Suprapubic skin (tissue), 4 donors: ENCODE data around the gene AIFM3. TPM values are rescaled to one million over a fixed set of nuclear protein-coding genes. Genes with fewer than 3 reads are reported as not detected.

Experiments used
- DNase-seq, 2 donors: peaks; one replicate each; pipeline ENCODE4 v3.0.0-alpha.2; 2019; ENCODE audit warnings: low spot score in 2 of 2
- H3K27ac ChIP-seq: fragments of 200-600 bp; sonication (generic); one replicate; pipeline ENCODE4 v1.5.1; 2019
- H3K27me3 ChIP-seq: fragments of 200-600 bp; sonication (generic); one replicate; pipeline ENCODE4 v1.5.1; 2019
- H3K36me3 ChIP-seq: fragments of 200-600 bp; sonication (generic); one replicate; pipeline ENCODE4 v1.5.1; 2019
- H3K4me1 ChIP-seq: fragments of 200-600 bp; sonication (generic); one replicate; pipeline ENCODE4 v1.5.1; 2019
- H3K4me3 ChIP-seq: fragments of 200-600 bp; sonication (generic); one replicate; pipeline ENCODE4 v1.5.1; 2019; ENCODE audit warnings: mild to moderate bottlenecking
- H3K9me3 ChIP-seq: fragments of 200-600 bp; sonication (generic); one replicate; pipeline ENCODE4 v1.5.1; 2019
- CTCF ChIP-seq, 2 donors: fragments of 200-600 bp in 1 of 2; fragments of 450-650 bp in 1 of 2; sonication (generic) in 1 of 2; IDR thresholded peaks; one replicate each; pipeline ENCODE4 v1.5.1; 2016 to 2019; ENCODE audit warnings: antibody characterized with exemption in 2 of 2, mild to moderate bottlenecking in 1 of 2, moderate library complexity in 1 of 2
- EP300 ChIP-seq: sonication (generic); formaldehyde crosslinking; IDR thresholded peaks from one replicate; pipeline ENCODE4 v1.6.1; 2017; ENCODE audit warnings: antibody characterized with exemption
- POLR2A ChIP-seq, 2 donors: fragments of 450-650 bp; IDR thresholded peaks; one replicate each; pipeline ENCODE4 v1.6.1; 2017; ENCODE audit warnings: antibody characterized with exemption in 2 of 2, mild to moderate bottlenecking in 2 of 2, moderate library complexity in 2 of 2
- POLR2AphosphoS5 ChIP-seq, 3 donors: sonication (generic); formaldehyde crosslinking; IDR thresholded peaks; one replicate each; pipeline ENCODE4 v1.6.1; 2017; ENCODE audit warnings: antibody characterized with exemption in 3 of 3
- WGBS: methylation state at CpG from one replicate; pipeline ENCODE4 v1.1.5; 2018; 5-methylcytosine and 5-hydroxymethylcytosine counted together
- total RNA-seq, 4 donors: library from RNA; depleted of rRNA; stranded (reverse); fragments of >200 nt; gene quantifications; one replicate each; pipeline ENCODE4 v1.1.0, GENCODE V29; 2016

AIFM3 gene
- total RNA-seq, 4 donors from 2014 or later, result 0.72 TPM; not detected in 3

- peaks cover 23% of the 10 kb centered on the region for H3K4me1 ChIP-seq
- no peaks in the 10 kb centered on the region for H3K36me3 ChIP-seq
- H3K27me3 ChIP-seq, result no peaks in the 10 kb centered on the region
- no peaks in the 10 kb centered on the region for H3K9me3 ChIP-seq
- WGBS, result 0% methylated on average over 33 of the region's 40 CpGs
- H3K27ac ChIP-seq, result no peak overlapping the region
- TF ChIP-seq POLR2A (IDR thresholded peaks at IDR 0.05) (no peak), POLR2AphosphoS5 (IDR thresholded peaks at IDR 0.05) (peak in 1 of 3 donors; percentile 27)
- DNase-seq, result peak; percentile 91 to 92
- H3K4me3 ChIP-seq, result peak overlapping the region; percentile 50
Measured at GRCh38 chr22:21014202-21014725, 47.2 kb downstream of the AIFM3 start.

- H3K36me3 ChIP-seq, result no peaks in the 10 kb centered on the region
- no peaks in the 10 kb centered on the region for H3K27me3 ChIP-seq
- H3K9me3 ChIP-seq, result no peaks in the 10 kb centered on the region
- H3K27ac ChIP-seq, result no peak within 1 kb of the TSS
- peak within 1 kb of the TSS; percentile 50 for H3K4me3 ChIP-seq
- DNase-seq, result no peak
- TF ChIP-seq POLR2AphosphoS5 (IDR thresholded peaks at IDR 0.05) (no peak), POLR2A (IDR thresholded peaks at IDR 0.05) (no peak), EP300 (no peak), CTCF (IDR thresholded peaks at IDR 0.05) (no peak)
- WGBS, result 33% methylated on average over 7 of the region's 12 CpGs
- peaks cover 23% of the 10 kb centered on the region for H3K4me1 ChIP-seq
Measured at GRCh38 chr22:21014726-21015465, 47.8 kb downstream of the AIFM3 start, which contains the start of gene P2RX6. Gene P2RX6, plus strand, starts transcription at chr22:21015165. Its CDS starts 10 bp downstream, at chr22:21015175.

- TF ChIP-seq CTCF (IDR thresholded peaks at IDR 0.05) (no peak), POLR2A (IDR thresholded peaks at IDR 0.05) (no peak), EP300 (no peak), POLR2AphosphoS5 (IDR thresholded peaks at IDR 0.05) (no peak)
- DNase-seq, result no peak
- Histone ChIP-seq H3K9me3 (no peaks in the 10 kb centered on the region), H3K27me3 (no peaks in the 10 kb centered on the region), H3K4me1 (peaks cover 23% of the 10 kb centered on the region), H3K4me3 (no peak overlapping the region), H3K27ac (no peak overlapping the region), H3K36me3 (no peaks in the 10 kb centered on the region)
- 58% methylated on average over 6 of the region's 10 CpGs for WGBS
Measured at GRCh38 chr22:21015466-21016006, 48.5 kb downstream of the AIFM3 start.

- WGBS, result 85% methylated on average over 13 of the region's 13 CpGs
- H3K4me3 ChIP-seq, result no peak overlapping the region
- DNase-seq, result no peak
- peaks cover 23% of the 10 kb centered on the region for H3K4me1 ChIP-seq
- TF ChIP-seq POLR2A (IDR thresholded peaks at IDR 0.05) (no peak), POLR2AphosphoS5 (IDR thresholded peaks at IDR 0.05) (no peak), EP300 (no peak), CTCF (IDR thresholded peaks at IDR 0.05) (no peak)
- no peaks in the 10 kb centered on the region for H3K9me3 ChIP-seq
- no peaks in the 10 kb centered on the region for H3K27me3 ChIP-seq
- no peak overlapping the region for H3K27ac ChIP-seq
- H3K36me3 ChIP-seq, result no peaks in the 10 kb centered on the region
Measured at GRCh38 chr22:21016644-21017420, 49.8 kb downstream of the AIFM3 start.

- Histone ChIP-seq H3K9me3 (no peaks in the 10 kb centered on the region), H3K36me3 (no peaks in the 10 kb centered on the region), H3K4me3 (no peak overlapping the region), H3K27ac (no peak overlapping the region), H3K27me3 (no peaks in the 10 kb centered on the region), H3K4me1 (peaks cover 23% of the 10 kb centered on the region)
- DNase-seq, result no peak
- 99% methylated on average over 4 of the region's 4 CpGs for WGBS
- TF ChIP-seq POLR2AphosphoS5 (IDR thresholded peaks at IDR 0.05), result no peak
- no peak for TF ChIP-seq CTCF (IDR thresholded peaks at IDR 0.05)
- no peak for TF ChIP-seq EP300
- no peak for TF ChIP-seq POLR2A (IDR thresholded peaks at IDR 0.05)
Measured at GRCh38 chr22:21018314-21018713, 51.3 kb downstream of the AIFM3 start.
